HFFc6 (cell line): ENCODE data around the gene PCSK6. TPM values are rescaled to one million over a fixed set of nuclear protein-coding genes. Genes with fewer than 3 reads are reported as not detected.

Source experiments
- DNase-seq: peaks from one replicate; pipeline ENCODE4 v3.0.0-alpha.2; 2018
- H3K27ac Mint-ChIP-seq: 2 replicates; pipeline ENCODE4 v1.8.0; 2020; ENCODE audit warnings: mild to moderate bottlenecking, mixed read lengths
- H3K27me3 Mint-ChIP-seq: 2 replicates; pipeline ENCODE4 v1.8.0; 2021; ENCODE audit warnings: mild to moderate bottlenecking, moderate library complexity, mixed read lengths; ENCODE audit not compliant: insufficient read depth
- H3K36me3 Mint-ChIP-seq: 2 replicates; pipeline ENCODE4 v1.8.0; 2021; ENCODE audit warnings: low read depth, mixed read lengths
- H3K4me1 Mint-ChIP-seq: 2 replicates; pipeline ENCODE4 v1.8.0; 2020; ENCODE audit warnings: low read depth, mixed read lengths
- H3K4me3 Mint-ChIP-seq: 2 replicates; pipeline ENCODE4 v1.8.0; 2020; ENCODE audit warnings: mild to moderate bottlenecking, moderate library complexity, mixed read lengths
- H3K9me3 Mint-ChIP-seq: 2 replicates; pipeline ENCODE4 v1.8.0; 2020; ENCODE audit warnings: mild to moderate bottlenecking, mixed read lengths
- CTCF ChIP-seq: fragments of 200-600 bp; sonication (generic); IDR thresholded peaks from 2 replicates; pipeline ENCODE4 v1.5.0; 2021; ENCODE audit warnings: antibody characterized with exemption, mild to moderate bottlenecking
- total RNA-seq, 6 experiments: library from RNA; stranded (reverse); fragmentation: NEBNext Ultra II Directional; extraction: Animal tissue kit (Norgen Biotek cat#: 25700); gene quantifications; 2 replicates in 1 of 6; 3 replicates in 5 of 6; pipeline ENCODE4 v1.2.3, GENCODE V29; 2021

The PCSK6 gene
- total RNA-seq, 6 experiments from 2014 or later, result not detected

DNA sequence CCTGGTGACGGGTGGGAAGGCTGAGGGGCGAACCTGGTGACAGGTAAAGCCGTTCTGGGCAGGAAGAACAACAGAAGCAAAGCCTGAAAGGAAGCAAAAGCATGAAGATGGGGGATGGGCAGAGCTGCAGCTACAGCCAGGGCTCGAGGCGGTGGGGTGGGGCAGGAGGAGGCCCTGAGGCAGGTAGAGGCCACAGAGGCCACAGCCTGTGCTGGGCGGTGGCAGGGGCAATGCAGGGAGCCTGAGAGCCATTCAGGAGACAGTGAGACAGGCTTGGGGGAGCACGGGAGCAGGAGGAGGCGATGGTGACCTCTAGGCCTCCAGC lies 8.2 kb downstream of the PCSK6 start:
- no peak for TF ChIP-seq CTCF
- peaks cover 44% of the 10 kb centered on the region for H3K27me3 Mint-ChIP-seq

DNA sequence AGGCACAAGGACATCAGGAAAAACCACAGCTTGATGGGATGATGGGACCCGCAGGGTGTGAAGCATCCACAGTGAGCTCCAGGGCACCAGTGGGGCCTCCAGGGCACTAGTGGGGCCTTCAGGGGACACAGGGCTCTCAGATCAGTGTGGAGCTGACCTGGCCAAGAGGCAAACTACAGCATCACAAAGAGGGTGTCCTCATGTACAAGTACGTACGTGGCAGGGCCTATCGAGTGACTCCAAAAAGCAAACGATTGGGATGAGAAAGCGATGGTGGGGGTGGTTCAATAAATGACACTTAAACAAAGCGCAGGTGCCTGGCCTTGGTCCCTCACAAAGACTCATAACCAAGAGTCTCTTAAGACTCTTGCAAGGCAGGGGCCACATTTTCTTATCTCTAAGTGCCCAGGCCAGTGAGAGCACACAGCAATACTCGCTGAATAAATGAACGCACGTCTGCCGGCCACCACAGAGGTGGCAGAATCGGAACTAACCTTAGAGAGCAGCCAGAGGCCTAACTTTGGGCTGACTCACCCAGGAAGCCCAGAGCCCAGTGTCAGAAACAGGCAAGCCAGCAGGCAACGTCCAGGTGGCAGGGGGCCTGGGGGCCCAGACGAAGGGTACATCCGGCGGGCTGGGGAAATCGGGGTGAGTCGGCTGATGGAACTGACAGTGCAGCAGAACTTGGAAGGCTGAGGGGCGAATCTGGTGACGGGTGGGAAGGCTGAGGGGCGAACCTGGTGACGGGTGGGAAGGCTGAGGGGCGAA lies 8.7 kb downstream of the PCSK6 start:
- Mint-ChIP-seq H3K9me3 (no peaks in the 10 kb centered on the region), H3K27me3 (peaks cover 39% of the 10 kb centered on the region), H3K4me3 (no peak overlapping the region), H3K27ac (no peak overlapping the region), H3K36me3 (no peaks in the 10 kb centered on the region), H3K4me1 (no peaks in the 10 kb centered on the region)
- no peak for DNase-seq
- TF ChIP-seq CTCF, result no peak

More for the DNA sequence above, 8.2 kb downstream of the PCSK6 start:
- H3K4me1 Mint-ChIP-seq, result no peaks in the 10 kb centered on the region
- no peak for DNase-seq
- no peaks in the 10 kb centered on the region for H3K9me3 Mint-ChIP-seq
- no peaks in the 10 kb centered on the region for H3K36me3 Mint-ChIP-seq
- no peak overlapping the region for H3K27ac Mint-ChIP-seq
- no peak overlapping the region for H3K4me3 Mint-ChIP-seq

DNA sequence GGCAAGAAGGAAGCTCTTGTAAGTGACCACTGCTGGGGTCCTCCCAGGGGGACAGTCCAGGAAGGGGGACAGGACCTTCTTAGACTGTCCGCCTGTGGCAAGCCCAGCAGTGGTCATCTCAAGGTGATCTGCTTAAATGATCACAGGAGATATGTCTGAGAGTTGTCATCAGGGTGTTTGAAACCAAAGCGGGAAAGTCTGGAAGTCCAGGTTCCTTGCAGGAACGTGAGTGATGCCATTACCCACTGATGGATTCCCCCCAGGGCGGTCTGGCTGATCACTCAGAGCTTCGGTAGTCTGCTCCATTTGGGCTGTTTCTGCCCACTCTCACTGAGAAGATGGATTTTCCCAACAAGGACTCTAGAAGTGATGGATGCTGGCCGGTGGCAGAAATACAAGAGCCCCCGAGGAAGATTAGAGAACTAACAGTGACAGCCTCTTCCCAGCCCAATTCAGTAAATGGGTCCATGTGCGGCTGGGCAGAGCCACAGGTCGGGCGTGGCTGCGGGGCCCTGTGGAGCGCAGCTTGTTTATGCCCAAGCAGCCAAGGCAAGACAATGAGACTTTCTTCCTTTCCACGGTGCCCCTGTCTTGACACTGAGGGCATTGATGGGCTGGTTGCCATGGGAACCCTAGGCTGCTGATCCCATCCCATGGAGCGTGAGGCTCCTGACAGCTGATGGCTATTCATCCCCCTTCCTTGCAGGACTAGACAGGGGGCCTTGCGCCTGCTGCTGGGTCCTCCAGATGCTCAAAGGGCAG lies 9.5 kb downstream of the PCSK6 start:
- no peaks in the 10 kb centered on the region for H3K9me3 Mint-ChIP-seq
- no peak overlapping the region for H3K27ac Mint-ChIP-seq
- H3K36me3 Mint-ChIP-seq, result no peaks in the 10 kb centered on the region
- DNase-seq, result no peak
- TF ChIP-seq CTCF, result no peak
- no peaks in the 10 kb centered on the region for H3K4me1 Mint-ChIP-seq
- H3K27me3 Mint-ChIP-seq, result peaks cover 38% of the 10 kb centered on the region
- H3K4me3 Mint-ChIP-seq, result no peak overlapping the region

- Mint-ChIP-seq H3K36me3 (no peaks in the 10 kb centered on the region), H3K4me1 (no peaks in the 10 kb centered on the region), H3K27me3 (peaks cover 42% of the 10 kb centered on the region), H3K4me3 (no peak overlapping the region), H3K27ac (no peak overlapping the region), H3K9me3 (no peaks in the 10 kb centered on the region)
- DNase-seq, result no peak
- TF ChIP-seq CTCF, result no peak
These were observed 10.1 kb downstream of the PCSK6 start for GRCh38 chr15:101479342-101479845.

GRCh38 chr15:101478701-101479341 lies 10.7 kb downstream of the PCSK6 start:
- peaks cover 37% of the 10 kb centered on the region for H3K27me3 Mint-ChIP-seq
- no peaks in the 10 kb centered on the region for H3K36me3 Mint-ChIP-seq
- no peak overlapping the region for H3K4me3 Mint-ChIP-seq
- H3K4me1 Mint-ChIP-seq, result no peaks in the 10 kb centered on the region
- DNase-seq, result no peak
- TF ChIP-seq CTCF, result no peak
- no peaks in the 10 kb centered on the region for H3K9me3 Mint-ChIP-seq
- H3K27ac Mint-ChIP-seq, result no peak overlapping the region
